NB4 (cell line): ENCODE results near the gene AQP12A.

ENCODE experiments used
- CTCF ChIP-seq: IDR thresholded peaks from one replicate; pipeline ENCODE4 v1.5.1; 2012; ENCODE audit warnings: low read depth, low read length
- MAX ChIP-seq: IDR thresholded peaks from 2 replicates; pipeline ENCODE4 v1.6.1; 2011; ENCODE audit warnings: low read depth, low read length

- no peak for TF ChIP-seq MAX
- TF ChIP-seq CTCF = no peak
These were observed 11.0 kb downstream of the AQP12A start for GRCh38 chr2:240702640-240703011.
